NCI-H2081 (cell line): Measurements from ENCODE around the gene NCAM1.

Experiments used
- DNase-seq, 2 experiments: peaks; one replicate each; lab custom pipeline; 2025; lab: John Stamatoyannopoulos, UW

The NCAM1 gene

GRCh38 chr11:113199866-113200265, 238.6 kb downstream of the NCAM1 start:
- no peak for DNase-seq

DNA sequence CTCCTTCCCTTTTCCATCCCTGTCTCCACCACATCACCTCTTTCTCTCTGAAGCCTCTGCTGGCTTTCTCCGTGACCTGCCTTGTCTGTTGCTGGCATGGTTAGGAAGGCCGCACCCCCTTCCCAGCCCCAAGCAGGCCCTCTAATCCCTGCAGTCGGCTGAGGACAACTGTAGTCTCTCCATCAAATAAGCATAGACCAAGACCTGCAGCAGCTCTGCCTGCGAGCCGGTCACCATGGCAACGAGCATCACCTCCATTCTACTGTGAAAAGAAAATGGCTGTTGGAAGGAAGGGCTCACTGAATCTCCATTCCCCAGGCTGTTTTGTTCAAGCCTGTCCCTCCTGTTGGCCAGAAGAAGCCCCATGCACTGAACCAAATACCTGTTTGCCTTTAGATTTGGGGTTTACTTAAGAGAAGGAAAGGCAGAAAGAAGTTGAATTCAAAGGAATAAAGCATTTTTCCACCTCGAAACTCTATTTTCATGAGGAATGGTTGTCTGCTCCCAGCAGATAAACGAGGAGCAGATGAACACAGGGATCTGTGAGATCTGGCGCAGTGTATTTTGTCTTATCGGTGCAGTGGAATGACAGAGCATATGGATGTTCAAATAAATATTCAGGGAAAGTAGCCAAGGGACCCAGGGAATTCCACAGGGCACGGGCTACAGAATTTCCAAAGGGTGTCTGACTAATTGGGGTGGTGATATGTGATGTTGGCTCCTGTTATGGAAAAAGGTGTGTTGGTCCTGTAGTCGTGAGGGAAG, 240.0 kb downstream of the NCAM1 start:
- DNase-seq: no peak

- DNase-seq: no peak
Observed at GRCh38 chr11:113202431-113202830, 241.2 kb downstream of the NCAM1 start.

DNA sequence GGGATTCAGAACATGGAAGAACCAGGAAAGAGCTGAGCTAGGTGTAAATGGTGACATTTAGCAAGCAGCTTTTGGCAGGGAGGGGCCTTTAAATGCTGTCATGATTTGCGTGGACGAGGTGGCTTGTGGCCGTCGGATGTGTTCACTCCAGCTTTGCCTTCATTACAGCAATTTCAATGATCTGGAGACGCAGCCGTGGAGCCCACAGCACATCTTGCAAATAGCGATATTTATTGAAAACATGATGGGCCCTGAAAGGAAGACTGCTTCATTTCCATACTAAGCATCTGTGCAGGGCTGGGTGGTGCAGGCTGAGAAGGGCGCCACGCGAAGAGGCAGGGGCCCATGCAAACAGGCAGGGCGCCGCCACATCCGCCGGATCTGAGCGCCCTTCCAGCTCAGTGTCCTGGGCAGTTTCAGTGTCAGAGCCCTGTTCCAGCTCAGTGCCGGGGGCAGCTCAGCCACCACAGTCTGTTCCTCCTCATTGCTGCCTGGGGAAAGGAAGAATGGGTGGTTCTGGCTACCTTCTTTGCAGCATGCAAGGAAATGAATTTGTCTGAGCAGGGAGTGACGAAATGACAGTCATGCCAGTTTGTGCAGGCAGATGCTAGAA, 242.0 kb downstream of the NCAM1 start:
- no peak for DNase-seq

GRCh38 chr11:113204280-113204679, 243.1 kb downstream of the NCAM1 start:
- DNase-seq: no peak

DNA sequence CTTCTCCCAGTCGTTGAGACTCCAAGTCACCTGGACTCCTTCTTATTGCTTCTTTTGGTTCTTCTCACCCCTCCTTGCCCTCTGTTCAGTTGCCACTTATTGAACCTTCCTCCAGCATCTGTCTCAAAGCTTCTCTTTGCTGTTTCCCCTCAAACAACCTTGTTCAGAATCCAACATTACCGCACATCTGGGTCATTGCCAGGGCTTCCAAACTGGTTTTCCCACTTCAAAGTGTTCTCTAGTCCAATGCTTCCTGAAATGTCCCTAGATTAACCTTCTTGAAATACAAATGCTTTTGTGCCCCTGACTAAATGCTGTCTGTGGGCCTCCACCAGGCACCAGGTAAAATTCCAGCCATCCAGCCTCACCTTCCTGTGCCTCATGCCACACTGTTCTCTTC, 252.3 kb downstream of the NCAM1 start:
- DNase-seq: no peak

DNA sequence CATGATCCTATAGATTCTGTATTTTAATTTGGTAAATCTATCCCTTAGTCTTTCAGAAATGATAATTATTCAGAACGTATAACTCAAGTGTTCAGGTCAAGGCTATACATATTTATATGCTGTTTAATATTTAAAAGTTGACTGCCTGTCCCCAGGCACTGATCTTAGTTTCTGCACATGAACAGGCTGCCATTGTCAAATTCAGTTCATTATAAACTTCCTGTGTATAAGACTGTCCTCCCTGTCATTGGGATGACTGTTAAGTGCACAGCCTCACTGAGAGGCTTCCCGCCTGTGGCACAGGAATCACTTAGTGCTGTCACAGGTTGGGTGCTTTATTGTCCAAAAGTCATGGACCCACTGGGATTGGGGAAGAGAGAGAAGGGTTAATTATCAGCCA, 261.0 kb downstream of the NCAM1 start:
- DNase-seq: no peak

DNA sequence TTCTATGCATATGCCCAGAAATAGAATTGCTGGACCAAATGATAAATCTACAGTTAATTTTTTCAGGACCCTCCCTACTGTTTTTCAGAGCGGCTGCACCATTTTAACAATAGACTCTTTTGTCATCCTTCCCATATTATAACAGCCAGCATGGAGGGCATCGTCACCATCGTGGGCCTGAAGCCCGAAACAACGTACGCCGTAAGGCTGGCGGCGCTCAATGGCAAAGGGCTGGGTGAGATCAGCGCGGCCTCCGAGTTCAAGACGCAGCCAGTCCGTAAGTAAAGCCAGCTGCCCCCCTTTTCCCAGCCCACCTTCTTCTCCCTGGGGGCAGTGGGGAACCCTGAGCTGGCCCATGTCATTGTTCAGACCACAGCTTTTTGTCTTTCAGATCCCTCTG, 273.7 kb downstream of the NCAM1 start:
- DNase-seq: no peak

GRCh38 chr11:113237261-113237660, 276.0 kb downstream of the NCAM1 start:
- no peak for DNase-seq

DNA sequence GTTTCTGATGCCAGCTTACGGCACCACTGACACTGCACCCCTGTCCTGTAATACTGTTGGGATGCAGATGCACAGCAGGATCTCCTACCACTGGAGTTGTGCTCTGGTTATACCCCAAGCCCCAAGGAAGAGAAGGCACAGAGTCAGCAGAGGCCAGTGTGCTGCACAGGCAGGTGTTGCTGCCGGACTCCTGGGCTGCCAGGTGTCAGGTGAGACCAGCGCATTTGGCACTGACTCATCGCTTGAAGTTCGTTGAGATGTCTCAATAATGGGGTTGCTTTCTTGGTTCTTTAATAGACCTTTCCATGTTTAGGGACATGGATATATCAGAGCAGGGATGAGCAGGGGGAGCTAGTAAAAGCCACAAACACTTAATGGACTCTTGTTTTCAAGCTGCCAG, 277.5 kb downstream of the NCAM1 start:
- no peak for DNase-seq

DNA sequence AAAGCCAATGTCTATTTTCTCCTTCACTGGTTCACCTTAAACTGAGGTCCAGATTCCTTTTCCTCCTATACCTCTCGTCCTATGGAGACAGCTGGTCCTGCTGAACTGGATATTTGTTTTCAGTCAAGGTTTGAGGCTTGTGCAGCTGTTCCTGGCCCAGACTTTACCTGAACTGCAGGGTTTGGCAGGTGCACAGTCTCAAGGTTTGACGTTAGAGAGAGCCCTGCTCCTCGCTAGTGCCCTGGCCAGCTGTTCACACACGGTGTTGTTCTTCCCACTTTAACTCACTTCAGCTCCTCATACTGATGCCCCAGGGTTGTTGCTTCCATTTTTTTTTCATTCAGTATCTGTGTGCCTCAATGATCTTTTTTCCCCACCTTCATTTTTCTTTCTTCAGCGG, 279.2 kb downstream of the NCAM1 start:
- peak; percentile 28 to 68 for DNase-seq

GRCh38 chr11:113240790-113241635, 279.8 kb downstream of the NCAM1 start:
- DNase-seq: peak; percentile 17 to 52

GRCh38 chr11:113241636-113242054, 280.4 kb downstream of the NCAM1 start:
- no peak for DNase-seq

- DNase-seq: no peak
Observed at GRCh38 chr11:113242060-113242459, 280.8 kb downstream of the NCAM1 start.

- DNase-seq: no peak
Observed at GRCh38 chr11:113242767-113243397, 281.7 kb downstream of the NCAM1 start.

DNA sequence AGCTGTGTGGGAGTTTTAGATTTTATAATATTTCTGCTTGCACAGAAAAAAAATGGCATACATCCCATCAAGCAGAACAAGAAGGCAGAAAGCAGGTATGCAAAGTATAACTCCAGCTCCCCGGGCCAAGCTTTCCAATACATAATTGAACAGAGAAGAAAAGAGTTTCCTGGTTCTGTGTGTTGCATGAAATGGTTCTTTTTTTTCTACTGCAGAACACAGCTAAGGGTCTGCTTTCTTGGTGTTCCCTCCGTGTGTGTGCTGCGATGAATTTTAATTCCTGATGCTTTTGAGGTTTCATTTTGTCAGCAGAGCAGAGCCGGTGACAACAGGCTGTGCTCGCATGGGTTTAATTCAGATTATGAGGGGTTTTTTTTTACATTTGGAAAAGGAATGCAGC, 282.5 kb downstream of the NCAM1 start:
- no peak for DNase-seq

- DNase-seq: no peak
Observed at GRCh38 chr11:113245216-113245615, 284.0 kb downstream of the NCAM1 start.

- DNase-seq: no peak
Observed at GRCh38 chr11:113247221-113247620, 286.0 kb downstream of the NCAM1 start.

DNA sequence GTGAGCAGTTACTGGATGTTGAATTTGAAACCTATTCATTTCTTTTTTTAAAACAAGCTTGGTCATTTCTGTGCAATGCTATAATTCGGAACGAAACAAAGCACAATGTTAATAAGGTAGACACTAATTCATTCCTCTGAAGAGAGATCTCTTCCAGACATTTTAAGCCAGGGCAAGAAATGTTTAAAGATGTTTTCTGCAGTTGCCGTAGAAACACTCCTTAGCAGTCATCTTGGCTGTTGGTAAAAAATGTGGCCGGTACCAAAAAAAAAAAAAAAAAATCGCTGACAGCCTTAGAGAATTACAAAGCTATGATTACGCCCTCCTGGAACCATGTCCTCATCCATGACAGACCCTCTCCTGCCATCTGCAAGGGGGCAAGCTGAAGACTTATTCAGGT, 286.7 kb downstream of the NCAM1 start:
- no peak for DNase-seq

GRCh38 chr11:113248702-113249490, 287.7 kb downstream of the NCAM1 start:
- no peak for DNase-seq

DNA sequence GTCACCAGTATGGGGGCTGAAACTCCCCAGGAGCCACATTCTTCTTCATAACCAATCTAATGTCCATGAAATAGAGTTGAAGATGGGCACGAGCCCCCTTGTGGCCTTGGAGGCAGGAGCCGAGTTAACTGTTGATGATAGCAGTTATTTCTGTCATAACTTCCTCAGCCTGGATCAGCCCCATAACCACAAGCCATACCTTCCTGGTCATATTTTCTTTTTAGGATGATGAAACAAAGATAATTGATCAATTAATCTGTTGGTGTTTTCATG, 288.2 kb downstream of the NCAM1 start:
- DNase-seq: no peak

- no peak for DNase-seq
Observed at GRCh38 chr11:113249786-113250185, 288.6 kb downstream of the NCAM1 start.
